MCF 10A (cell line): ENCODE measurements around the gene MCTP1. TPM values are rescaled to one million over a fixed set of nuclear protein-coding genes. Genes with fewer than 3 reads are reported as not detected.

Experiments
- BruUV-seq: library from RNA; stranded (reverse); fragments of 400-500 nt; replicated peaks from 2 replicates; lab custom pipeline; 2021; lab: Mats Ljungman, UMichigan
- CTCF ChIA-PET: fragments of 300-600 bp; sonication (Branson Sonifier 250); formaldehyde crosslinking; extraction: SDS; loops from one replicate; lab custom pipeline; 2021; ENCODE audit warnings: antibody characterized with exemption, inconsistent platforms; lab: Yijun Ruan, JAX
- POLR2A ChIA-PET: fragments of 300-600, 350-650 bp; sonication (Branson Sonifier 250); formaldehyde crosslinking; extraction: SDS; loops from one replicate; lab custom pipeline; 2020; ENCODE audit warnings: antibody characterized with exemption, inconsistent platforms; lab: Yijun Ruan, JAX
- DNase-seq: peaks from one replicate; pipeline ENCODE4 v3.0.0-alpha.2; 2018; ENCODE audit not compliant: unreplicated experiment
- H3K27ac Mint-ChIP-seq: one replicate; pipeline ENCODE4 v1.8.0; 2022; ENCODE audit warnings: mild to moderate bottlenecking, low read depth, mixed read lengths; ENCODE audit not compliant: unreplicated experiment
- H3K27me3 Mint-ChIP-seq: one replicate; pipeline ENCODE4 v1.8.0; 2022; ENCODE audit warnings: mixed read lengths; ENCODE audit not compliant: insufficient read depth, unreplicated experiment
- H3K36me3 Mint-ChIP-seq: one replicate; pipeline ENCODE4 v1.8.0; 2022; ENCODE audit warnings: mild to moderate bottlenecking, moderate library complexity, mixed read lengths; ENCODE audit not compliant: insufficient read depth, unreplicated experiment
- H3K4me1 Mint-ChIP-seq: one replicate; pipeline ENCODE4 v1.8.0; 2022; ENCODE audit warnings: mixed read lengths; ENCODE audit not compliant: insufficient read depth, unreplicated experiment
- H3K4me3 Mint-ChIP-seq: one replicate; pipeline ENCODE4 v1.8.0; 2022; ENCODE audit warnings: mild to moderate bottlenecking, moderate library complexity, mixed read lengths; ENCODE audit not compliant: unreplicated experiment
- H3K9me3 Mint-ChIP-seq: one replicate; pipeline ENCODE4 v1.8.0; 2022; ENCODE audit warnings: mixed read lengths; ENCODE audit not compliant: unreplicated experiment
- intact Hi-C: fragments of 100-400 bp; cut with micrococcal nuclease; formaldehyde crosslinking; loops from 2 replicates; pipeline ENCODE4 v1.14.1; 2022
- total RNA-seq: library from RNA; stranded (reverse); gene quantifications from 2 replicates; pipeline ENCODE4 v1.2.3, GENCODE V29; 2022
- TF ChIP-seq, protein P1 (sequence below): fragments of 200-600 bp; IDR thresholded peaks from one replicate; pipeline ENCODE4 v1.8.0; 2022; ENCODE audit warnings: antibody characterized with exemption, mild to moderate bottlenecking; ENCODE audit not compliant: unreplicated experiment

MCTP1 gene
- total RNA-seq, 1 experiment from 2014 or later = 40.3 TPM

DNA sequence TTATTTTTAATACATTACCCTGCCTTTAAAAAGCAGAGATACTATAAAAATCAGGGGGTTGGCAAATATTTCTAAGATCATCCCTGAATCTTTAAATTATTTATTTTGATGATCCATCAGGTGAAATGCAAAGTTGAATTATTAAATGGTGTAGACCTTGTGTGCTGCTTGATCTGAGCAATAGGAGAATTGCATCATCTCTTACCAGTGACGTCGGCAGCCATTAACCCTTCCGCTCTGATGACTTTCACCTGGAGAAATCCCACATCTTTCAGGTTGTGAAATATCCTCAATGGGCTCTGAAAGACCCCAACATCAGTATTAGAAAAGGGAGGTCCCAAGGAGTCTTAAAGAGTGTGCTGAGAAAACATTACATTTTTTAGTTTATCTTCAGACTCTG lies 396.2 kb downstream of the MCTP1 start:
- H3K4me3 Mint-ChIP-seq = no peak overlapping the region
- BruUV-seq = no TSS peak
- CTCF ChIA-PET = no interaction called here
- H3K36me3 Mint-ChIP-seq = no peaks in the 10 kb centered on the region
- H3K27me3 Mint-ChIP-seq = no peaks in the 10 kb centered on the region
- H3K9me3 Mint-ChIP-seq = no peaks in the 10 kb centered on the region
- TF ChIP-seq, protein P1, sequence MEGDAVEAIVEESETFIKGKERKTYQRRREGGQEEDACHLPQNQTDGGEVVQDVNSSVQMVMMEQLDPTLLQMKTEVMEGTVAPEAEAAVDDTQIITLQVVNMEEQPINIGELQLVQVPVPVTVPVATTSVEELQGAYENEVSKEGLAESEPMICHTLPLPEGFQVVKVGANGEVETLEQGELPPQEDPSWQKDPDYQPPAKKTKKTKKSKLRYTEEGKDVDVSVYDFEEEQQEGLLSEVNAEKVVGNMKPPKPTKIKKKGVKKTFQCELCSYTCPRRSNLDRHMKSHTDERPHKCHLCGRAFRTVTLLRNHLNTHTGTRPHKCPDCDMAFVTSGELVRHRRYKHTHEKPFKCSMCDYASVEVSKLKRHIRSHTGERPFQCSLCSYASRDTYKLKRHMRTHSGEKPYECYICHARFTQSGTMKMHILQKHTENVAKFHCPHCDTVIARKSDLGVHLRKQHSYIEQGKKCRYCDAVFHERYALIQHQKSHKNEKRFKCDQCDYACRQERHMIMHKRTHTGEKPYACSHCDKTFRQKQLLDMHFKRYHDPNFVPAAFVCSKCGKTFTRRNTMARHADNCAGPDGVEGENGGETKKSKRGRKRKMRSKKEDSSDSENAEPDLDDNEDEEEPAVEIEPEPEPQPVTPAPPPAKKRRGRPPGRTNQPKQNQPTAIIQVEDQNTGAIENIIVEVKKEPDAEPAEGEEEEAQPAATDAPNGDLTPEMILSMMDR = no peak
- no peak for DNase-seq
- intact Hi-C loops = no loop called here
- H3K4me1 Mint-ChIP-seq = no peaks in the 10 kb centered on the region
- POLR2A ChIA-PET = no interaction called here
- no peak overlapping the region for H3K27ac Mint-ChIP-seq

DNA sequence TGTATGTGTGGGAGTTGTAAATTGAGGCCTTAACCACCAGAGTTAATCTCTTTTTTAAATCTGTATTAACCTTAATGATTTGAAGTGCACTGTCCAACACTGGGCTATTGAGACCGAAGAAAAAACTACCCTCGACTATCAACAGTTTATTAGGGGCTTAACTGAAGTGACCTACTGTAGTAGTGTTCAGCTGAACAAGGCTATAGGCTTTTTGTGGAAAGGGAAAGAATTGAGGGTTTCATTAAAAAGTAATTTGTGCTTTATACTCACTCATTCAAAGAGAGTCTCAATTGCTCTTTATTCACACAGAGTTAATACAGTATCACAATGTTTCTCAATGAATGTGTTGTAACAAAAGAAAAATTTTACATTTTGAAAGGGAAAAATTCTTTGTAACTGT lies 399.0 kb downstream of the MCTP1 start:
- Mint-ChIP-seq H3K9me3 (no peaks in the 10 kb centered on the region), H3K36me3 (no peaks in the 10 kb centered on the region), H3K27ac (no peak overlapping the region), H3K4me3 (no peak overlapping the region), H3K4me1 (no peaks in the 10 kb centered on the region), H3K27me3 (no peaks in the 10 kb centered on the region)
- TF ChIP-seq, protein P1 = no peak
- no TSS peak for BruUV-seq
- DNase-seq = no peak
- CTCF ChIA-PET = interaction anchor here (1.2 kb wide), 1 partner anchor 8 kb away, joined by 5 read pairs; no protein-coding TSS in a partner anchor
- POLR2A ChIA-PET = no interaction called here
- intact Hi-C loops = no loop called here

DNA sequence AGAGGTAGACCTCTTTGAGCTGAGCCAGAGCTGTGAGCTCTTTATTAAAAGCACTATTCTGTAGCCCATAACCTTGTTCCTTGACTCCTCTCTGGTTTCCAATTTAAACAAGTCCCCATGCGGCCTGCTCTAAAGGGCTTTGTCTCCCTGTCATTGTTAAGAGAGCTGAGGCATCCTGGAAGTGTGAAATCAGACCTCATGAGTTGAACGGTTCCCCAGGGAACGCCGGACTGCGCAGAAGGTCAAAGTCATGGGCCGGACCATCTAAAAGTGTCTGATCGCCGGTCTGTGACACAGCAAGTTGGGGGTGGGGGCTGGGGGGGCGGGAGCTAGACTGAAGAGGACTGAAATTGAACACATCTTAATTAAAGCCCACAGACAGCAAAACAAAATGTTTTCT lies 400.6 kb downstream of the MCTP1 start:
- POLR2A ChIA-PET = no interaction called here
- no TSS peak for BruUV-seq
- CTCF ChIA-PET = interaction anchor here (0.7 to 1.5 kb wide), 3 partner anchors 15 to 57 kb away, joined by 4 read pairs; no protein-coding TSS in a partner anchor
- TF ChIP-seq, protein P1 = no peak
- Mint-ChIP-seq H3K4me3 (no peak overlapping the region), H3K27me3 (no peaks in the 10 kb centered on the region), H3K36me3 (no peaks in the 10 kb centered on the region), H3K4me1 (no peaks in the 10 kb centered on the region), H3K9me3 (no peaks in the 10 kb centered on the region), H3K27ac (no peak overlapping the region)
- intact Hi-C loops = no loop called here
- no peak for DNase-seq

DNA sequence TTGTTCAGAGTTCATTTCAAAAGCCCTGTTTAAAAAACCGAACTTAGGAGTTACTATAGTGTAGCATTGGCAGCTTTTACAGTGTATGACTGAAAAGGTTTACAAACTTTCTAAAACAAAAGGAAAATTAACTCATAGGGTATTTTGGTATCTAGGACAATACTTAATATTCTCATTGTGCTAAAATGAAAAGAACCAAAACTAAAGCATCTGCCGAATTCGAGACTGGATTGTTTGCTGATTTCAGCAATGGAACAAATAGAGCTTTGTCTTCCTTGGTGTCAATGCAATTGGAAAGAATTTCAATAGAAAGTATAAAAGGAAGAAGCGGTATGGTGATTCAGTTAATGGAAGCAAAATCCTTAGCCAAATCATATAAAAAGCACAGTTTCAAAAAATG lies 412.4 kb downstream of the MCTP1 start:
- intact Hi-C loops = no loop called here
- ChIA-PET POLR2A (no interaction called here), CTCF (no interaction called here)
- Mint-ChIP-seq H3K27me3 (no peaks in the 10 kb centered on the region), H3K4me1 (no peaks in the 10 kb centered on the region), H3K36me3 (no peaks in the 10 kb centered on the region), H3K4me3 (no peak overlapping the region), H3K27ac (no peak overlapping the region), H3K9me3 (no peaks in the 10 kb centered on the region)
- BruUV-seq = no TSS peak
- TF ChIP-seq, protein P1 = no peak
- DNase-seq = no peak
